A172 (cell line): ENCODE data around the gene ELAVL1. TPM values are rescaled to one million over a fixed set of nuclear protein-coding genes. Genes with fewer than 3 reads are reported as not detected.
"Not testable (repeated sequence)": the region's sequence is repeated elsewhere in the genome, so short reads cannot be mapped to it uniquely, and the experiment has no call there.

ENCODE experiments used
- DNase-seq: peaks from one replicate; pipeline ENCODE4 v3.0.0-alpha.2; 2015; ENCODE audit warnings: low spot score
- total RNA-seq: library from RNA; depleted of rRNA; stranded (reverse); fragments of >200 nt; shearing (Covaris generic); gene quantifications from 2 replicates; pipeline ENCODE4 v1.2.3, GENCODE V29; 2014

ELAVL1 gene
- total RNA-seq, 1 experiment from 2014 or later, result 69.3 TPM

GRCh38 chr19:7970716-7971448 is 34.6 kb downstream of the ELAVL1 start:
- DNase-seq, result peak; percentile 41

- DNase-seq, result no peak
Observed at GRCh38 chr19:7969555-7969939, 35.9 kb downstream of the ELAVL1 start.

- no peak for DNase-seq
Observed at GRCh38 chr19:7968796-7969554, 36.5 kb downstream of the ELAVL1 start.

GRCh38 chr19:7968008-7968795 is 37.2 kb downstream of the ELAVL1 start:
- DNase-seq, result no peak

- DNase-seq, result no peak
Observed at GRCh38 chr19:7965921-7966665, 39.3 kb downstream of the ELAVL1 start.

GRCh38 chr19:7965259-7965841 is 40.1 kb downstream of the ELAVL1 start:
- no peak for DNase-seq

- no peak for DNase-seq
Observed at GRCh38 chr19:7963566-7963965, 41.9 kb downstream of the ELAVL1 start.

GRCh38 chr19:7962644-7963268 is 42.7 kb downstream of the ELAVL1 start:
- no peak for DNase-seq

- DNase-seq, result no peak
Observed at GRCh38 chr19:7961920-7962626, 43.4 kb downstream of the ELAVL1 start.

- DNase-seq, result not testable (repeated sequence)
Observed at GRCh38 chr19:7961082-7961481, 44.4 kb downstream of the ELAVL1 start.

GRCh38 chr19:7959211-7959610 is 46.2 kb downstream of the ELAVL1 start:
- DNase-seq, result no peak

GRCh38 chr19:7955696-7956095 is 49.7 kb downstream of the ELAVL1 start:
- no peak for DNase-seq

- DNase-seq, result no peak
Observed at GRCh38 chr19:7953576-7953975, 51.9 kb downstream of the ELAVL1 start.

- peak; percentile 31 for DNase-seq
Observed at GRCh38 chr19:7953060-7953459, 52.4 kb downstream of the ELAVL1 start.

GRCh38 chr19:7947939-7948338 is 57.5 kb downstream of the ELAVL1 start:
- DNase-seq, result no peak

GRCh38 chr19:7944177-7944761 is 61.2 kb downstream of the ELAVL1 start:
- DNase-seq, result peak; percentile 92

- DNase-seq, result peak; percentile 100
Observed at GRCh38 chr19:7943444-7944176, 61.8 kb downstream of the ELAVL1 start, which contains the start of gene TIMM44. TSS of gene TIMM44 (minus strand) at chr19:7943666. CDS start at chr19:7943651, 15 bp downstream.

- DNase-seq, result no peak
Observed at GRCh38 chr19:7942981-7943443, 62.4 kb downstream of the ELAVL1 start.
